Muscle layer of colon (tissue), 2 donors: ENCODE measurements around the gene TPP2.

Experiments
- H3K27ac ChIP-seq: one replicate; pipeline ENCODE4 v1.7.0; 2013; ENCODE audit warnings: low read depth, mild to moderate bottlenecking, low read length, moderate library complexity
- H3K27me3 ChIP-seq, 2 donors: one replicate each; pipeline ENCODE4 v1.7.0; 2013; ENCODE audit warnings: low read length in 2 of 2, mild to moderate bottlenecking in 2 of 2; ENCODE audit not compliant: insufficient read depth in 2 of 2, control insufficient read depth in 1 of 2
- H3K36me3 ChIP-seq: one replicate; pipeline ENCODE4 v1.7.0; 2013; ENCODE audit warnings: mild to moderate bottlenecking, low read length; ENCODE audit not compliant: insufficient read depth
- H3K4me1 ChIP-seq: one replicate; pipeline ENCODE4 v1.7.0; 2013; ENCODE audit warnings: mild to moderate bottlenecking, low read length; ENCODE audit not compliant: insufficient read depth
- H3K4me3 ChIP-seq, 2 donors: one replicate each; pipeline ENCODE4 v1.7.0; 2013; ENCODE audit warnings: low read length in 2 of 2, low read depth in 1 of 2, mild to moderate bottlenecking in 1 of 2, moderate library complexity in 1 of 2
- H3K9ac ChIP-seq: one replicate; pipeline ENCODE4 v1.7.0; 2013; ENCODE audit warnings: low read length
- H3K9me3 ChIP-seq: one replicate; pipeline ENCODE4 v1.7.0; 2013; ENCODE audit warnings: mild to moderate bottlenecking, low read length
- donor health status: abdominal sarcoma.
- donor health status: Adenocarcinoma of cecum.

The TPP2 gene

GRCh38 chr13:102708991-102709390 is 112.2 kb downstream of the TPP2 start:
- Histone ChIP-seq H3K36me3 (no peaks in the 10 kb centered on the region), H3K27me3 (no peaks in the 10 kb centered on the region), H3K4me3 (no peak overlapping the region), H3K9ac (no peak overlapping the region), H3K4me1 (no peaks in the 10 kb centered on the region), H3K27ac (no peak overlapping the region), H3K9me3 (no peaks in the 10 kb centered on the region)

DNA sequence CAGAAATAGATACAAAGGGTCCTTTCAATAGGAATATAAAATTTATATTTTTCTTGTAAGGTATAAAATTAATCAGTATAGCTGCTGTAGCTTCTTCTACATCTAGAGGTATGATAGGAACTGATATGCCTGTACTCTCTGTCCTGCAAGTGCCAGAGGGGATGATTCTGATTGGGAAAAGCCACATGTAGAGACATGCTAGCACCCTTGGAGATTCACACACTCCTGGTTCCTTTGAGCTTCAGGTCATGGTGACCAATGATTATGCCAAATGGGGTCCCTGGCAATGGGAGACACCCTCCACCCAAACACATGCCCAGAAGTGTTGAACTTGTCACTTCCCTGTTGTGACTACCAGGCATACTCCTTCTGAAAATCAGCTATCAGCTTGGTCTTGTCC is 112.8 kb downstream of the TPP2 start:
- H3K27me3 ChIP-seq = no peaks in the 10 kb centered on the region
- H3K4me1 ChIP-seq = no peaks in the 10 kb centered on the region
- no peak overlapping the region for H3K4me3 ChIP-seq
- no peaks in the 10 kb centered on the region for H3K36me3 ChIP-seq
- H3K9me3 ChIP-seq = no peaks in the 10 kb centered on the region
- no peak overlapping the region for H3K27ac ChIP-seq
- H3K9ac ChIP-seq = no peak overlapping the region

- Histone ChIP-seq H3K4me3 (no peak overlapping the region), H3K9me3 (no peaks in the 10 kb centered on the region), H3K27me3 (no peaks in the 10 kb centered on the region), H3K9ac (no peak overlapping the region), H3K36me3 (no peaks in the 10 kb centered on the region), H3K4me1 (no peaks in the 10 kb centered on the region), H3K27ac (no peak overlapping the region)
Measured at GRCh38 chr13:102710261-102710679, 113.5 kb downstream of the TPP2 start.

GRCh38 chr13:102715447-102715846 is 118.7 kb downstream of the TPP2 start:
- H3K27ac ChIP-seq = no peak overlapping the region
- no peaks in the 10 kb centered on the region for H3K36me3 ChIP-seq
- no peak overlapping the region for H3K4me3 ChIP-seq
- no peak overlapping the region for H3K9ac ChIP-seq
- no peaks in the 10 kb centered on the region for H3K9me3 ChIP-seq
- H3K27me3 ChIP-seq = no peaks in the 10 kb centered on the region
- no peaks in the 10 kb centered on the region for H3K4me1 ChIP-seq

DNA sequence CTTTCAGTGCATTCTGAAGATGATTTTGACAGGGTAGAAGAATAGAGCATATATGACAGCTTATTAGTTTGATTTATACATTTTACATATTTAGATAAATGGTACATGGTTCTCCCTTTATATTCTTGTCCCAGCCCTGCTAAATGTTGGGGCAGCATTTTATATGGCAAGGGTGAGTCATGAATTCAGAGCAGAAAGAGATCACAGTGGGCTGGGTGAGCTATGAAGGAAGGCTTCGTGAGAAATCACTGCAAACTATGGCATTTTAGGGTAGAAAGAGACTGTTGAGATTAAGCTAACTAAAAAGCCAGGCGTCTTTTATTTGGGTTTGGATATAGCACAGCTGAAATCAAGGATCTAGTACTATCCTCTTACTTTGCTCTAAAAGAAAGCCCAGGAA is 122.0 kb downstream of the TPP2 start:
- Histone ChIP-seq H3K27me3 (no peaks in the 10 kb centered on the region), H3K9ac (no peak overlapping the region), H3K36me3 (no peaks in the 10 kb centered on the region), H3K9me3 (no peaks in the 10 kb centered on the region), H3K4me1 (no peaks in the 10 kb centered on the region), H3K27ac (no peak overlapping the region), H3K4me3 (no peak overlapping the region)

DNA sequence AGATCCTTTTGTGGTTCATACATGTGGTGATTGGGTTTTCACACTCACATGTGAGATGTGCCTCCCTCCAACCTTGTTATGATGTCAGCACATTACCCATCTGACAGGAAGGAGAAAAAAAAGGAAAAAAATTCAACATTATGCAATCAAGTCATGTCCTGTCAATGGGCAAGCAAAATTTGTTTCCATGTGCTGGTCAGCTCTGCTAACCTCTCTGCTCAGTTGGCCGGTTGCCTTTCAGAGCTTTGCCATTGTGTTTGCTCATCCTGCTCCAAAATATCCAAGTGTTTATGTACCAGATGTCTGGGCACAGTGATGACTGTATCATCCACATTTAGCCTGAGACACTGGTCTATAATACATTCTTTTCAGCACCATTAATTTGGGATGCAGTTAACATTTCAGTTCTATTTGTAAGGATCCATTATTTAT is 125.0 kb downstream of the TPP2 start:
- no peaks in the 10 kb centered on the region for H3K36me3 ChIP-seq

DNA sequence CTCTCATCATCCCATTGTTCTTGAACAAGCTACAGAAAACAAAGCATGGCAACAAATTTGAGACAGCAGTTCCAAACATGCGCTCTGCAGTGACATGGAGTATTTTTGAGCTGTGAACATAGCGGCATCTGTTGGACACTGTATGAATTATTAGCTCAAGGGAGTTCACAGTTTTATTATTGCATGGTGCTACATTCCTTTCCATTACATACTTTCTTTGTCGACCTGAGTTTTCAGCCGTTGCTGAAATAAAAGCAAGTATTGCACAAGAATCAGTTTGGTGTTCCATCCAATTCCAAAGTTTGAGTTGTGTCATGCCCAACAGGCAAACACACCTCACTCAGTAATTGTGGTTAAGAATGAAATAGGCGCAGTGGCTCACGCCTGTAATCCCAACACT is 128.1 kb downstream of the TPP2 start:
- Histone ChIP-seq H3K27me3 (no peaks in the 10 kb centered on the region), H3K9ac (no peak overlapping the region), H3K4me1 (no peaks in the 10 kb centered on the region), H3K9me3 (no peaks in the 10 kb centered on the region), H3K36me3 (no peaks in the 10 kb centered on the region), H3K4me3 (no peak overlapping the region), H3K27ac (no peak overlapping the region)

More for the DNA sequence above, 125.0 kb downstream of the TPP2 start:
- Histone ChIP-seq H3K27me3 (no peaks in the 10 kb centered on the region), H3K27ac (no peak overlapping the region), H3K4me1 (no peaks in the 10 kb centered on the region), H3K9me3 (no peaks in the 10 kb centered on the region), H3K9ac (no peak overlapping the region), H3K4me3 (no peak overlapping the region)

- H3K4me1 ChIP-seq = no peaks in the 10 kb centered on the region
- H3K9ac ChIP-seq = no peak overlapping the region
- H3K9me3 ChIP-seq = no peaks in the 10 kb centered on the region
- H3K27ac ChIP-seq = no peak overlapping the region
- H3K4me3 ChIP-seq = no peak overlapping the region
- no peaks in the 10 kb centered on the region for H3K36me3 ChIP-seq
- no peaks in the 10 kb centered on the region for H3K27me3 ChIP-seq
Measured at GRCh38 chr13:102726430-102726829, 129.6 kb downstream of the TPP2 start.
